ENCODE data around the gene MYH15. TPM values are rescaled to one million over a fixed set of nuclear protein-coding genes. Genes with fewer than 3 reads are reported as not detected.

MYH15 gene
- total RNA-seq, 1 experiment from 2014 or later: 0.09 TPM

DNA sequence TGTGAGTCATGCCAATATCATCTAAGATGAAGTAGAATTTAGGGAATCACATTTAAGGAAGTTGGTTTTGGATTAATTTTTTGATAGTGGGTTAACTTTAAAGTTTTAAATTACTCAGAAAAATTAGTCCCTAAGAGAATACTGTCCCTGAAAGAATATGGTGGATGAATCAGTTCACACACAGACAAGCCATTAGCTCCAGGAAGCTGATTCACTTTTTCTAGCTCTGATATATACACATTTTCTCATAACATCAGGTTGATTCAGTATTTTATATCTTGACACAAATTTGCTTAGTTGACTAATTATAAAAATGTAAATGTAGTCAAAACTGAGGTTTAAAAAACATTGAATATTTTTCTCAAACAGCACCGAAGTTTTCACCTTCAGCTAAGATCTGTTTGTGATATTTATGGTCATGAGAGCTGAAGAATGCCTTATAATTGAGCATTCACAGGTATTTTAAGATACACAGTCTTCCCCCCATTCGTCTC, 55.1 kb downstream of the MYH15 start:
- TF ChIP-seq, protein P1, sequence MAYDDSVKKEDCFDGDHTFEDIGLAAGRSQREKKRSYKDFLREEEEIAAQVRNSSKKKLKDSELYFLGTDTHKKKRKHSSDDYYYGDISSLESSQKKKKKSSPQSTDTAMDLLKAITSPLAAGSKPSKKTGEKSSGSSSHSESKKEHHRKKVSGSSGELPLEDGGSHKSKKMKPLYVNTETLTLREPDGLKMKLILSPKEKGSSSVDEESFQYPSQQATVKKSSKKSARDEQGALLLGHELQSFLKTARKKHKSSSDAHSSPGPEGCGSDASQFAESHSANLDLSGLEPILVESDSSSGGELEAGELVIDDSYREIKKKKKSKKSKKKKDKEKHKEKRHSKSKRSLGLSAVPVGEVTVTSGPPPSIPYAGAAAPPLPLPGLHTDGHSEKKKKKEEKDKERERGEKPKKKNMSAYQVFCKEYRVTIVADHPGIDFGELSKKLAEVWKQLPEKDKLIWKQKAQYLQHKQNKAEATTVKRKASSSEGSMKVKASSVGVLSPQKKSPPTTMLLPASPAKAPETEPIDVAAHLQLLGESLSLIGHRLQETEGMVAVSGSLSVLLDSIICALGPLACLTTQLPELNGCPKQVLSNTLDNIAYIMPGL (CRISPR knock-in tag; IDR thresholded peaks at IDR 0.05): no peak
- TF ChIP-seq ETV6 (CRISPR knock-in tag; IDR thresholded peaks at IDR 0.05) (no peak), ZNF232 (CRISPR knock-in tag; IDR thresholded peaks at IDR 0.05) (no peak), GRHL2 (CRISPR knock-in tag; IDR thresholded peaks at IDR 0.05; ENCODE audit: insufficient replicate concordance, severe bottlenecking) (no peak), ZNF416 (CRISPR knock-in tag; IDR thresholded peaks at IDR 0.05) (no peak), JAZF1 (CRISPR knock-in tag; IDR thresholded peaks at IDR 0.05) (no peak), ESRRA (CRISPR knock-in tag; IDR thresholded peaks at IDR 0.05; ENCODE audit: borderline replicate concordance) (no peak), JUN (CRISPR knock-in tag; IDR thresholded peaks at IDR 0.05) (no peak), RELA (CRISPR knock-in tag; IDR thresholded peaks at IDR 0.05; ENCODE audit: borderline replicate concordance) (no peak), ZNF263 (CRISPR knock-in tag; IDR thresholded peaks at IDR 0.05; ENCODE audit: low read depth) (no peak), NFATC4 (CRISPR knock-in tag; IDR thresholded peaks at IDR 0.05) (no peak), EMX1 (CRISPR knock-in tag; IDR thresholded peaks at IDR 0.05) (no peak), TP53 (CRISPR knock-in tag; IDR thresholded peaks at IDR 0.05) (no peak), TEAD4 (CRISPR knock-in tag; IDR thresholded peaks at IDR 0.05) (no peak)
- TF ChIP-seq, protein P2, sequence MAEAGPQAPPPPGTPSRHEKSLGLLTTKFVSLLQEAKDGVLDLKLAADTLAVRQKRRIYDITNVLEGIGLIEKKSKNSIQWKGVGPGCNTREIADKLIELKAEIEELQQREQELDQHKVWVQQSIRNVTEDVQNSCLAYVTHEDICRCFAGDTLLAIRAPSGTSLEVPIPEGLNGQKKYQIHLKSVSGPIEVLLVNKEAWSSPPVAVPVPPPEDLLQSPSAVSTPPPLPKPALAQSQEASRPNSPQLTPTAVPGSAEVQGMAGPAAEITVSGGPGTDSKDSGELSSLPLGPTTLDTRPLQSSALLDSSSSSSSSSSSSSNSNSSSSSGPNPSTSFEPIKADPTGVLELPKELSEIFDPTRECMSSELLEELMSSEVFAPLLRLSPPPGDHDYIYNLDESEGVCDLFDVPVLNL (CRISPR knock-in tag; IDR thresholded peaks at IDR 0.05; ENCODE audit: borderline replicate concordance, low read depth): no peak
- TF ChIP-seq, protein P3, sequence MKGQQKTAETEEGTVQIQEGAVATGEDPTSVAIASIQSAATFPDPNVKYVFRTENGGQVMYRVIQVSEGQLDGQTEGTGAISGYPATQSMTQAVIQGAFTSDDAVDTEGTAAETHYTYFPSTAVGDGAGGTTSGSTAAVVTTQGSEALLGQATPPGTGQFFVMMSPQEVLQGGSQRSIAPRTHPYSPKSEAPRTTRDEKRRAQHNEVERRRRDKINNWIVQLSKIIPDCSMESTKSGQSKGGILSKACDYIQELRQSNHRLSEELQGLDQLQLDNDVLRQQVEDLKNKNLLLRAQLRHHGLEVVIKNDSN (CRISPR knock-in tag; IDR thresholded peaks at IDR 0.05): no peak
- TF ChIP-seq, protein P4, sequence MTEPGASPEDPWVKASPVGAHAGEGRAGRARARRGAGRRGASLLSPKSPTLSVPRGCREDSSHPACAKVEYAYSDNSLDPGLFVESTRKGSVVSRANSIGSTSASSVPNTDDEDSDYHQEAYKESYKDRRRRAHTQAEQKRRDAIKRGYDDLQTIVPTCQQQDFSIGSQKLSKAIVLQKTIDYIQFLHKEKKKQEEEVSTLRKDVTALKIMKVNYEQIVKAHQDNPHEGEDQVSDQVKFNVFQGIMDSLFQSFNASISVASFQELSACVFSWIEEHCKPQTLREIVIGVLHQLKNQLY (CRISPR knock-in tag; IDR thresholded peaks at IDR 0.05): no peak
- TF ChIP-seq, protein P5, sequence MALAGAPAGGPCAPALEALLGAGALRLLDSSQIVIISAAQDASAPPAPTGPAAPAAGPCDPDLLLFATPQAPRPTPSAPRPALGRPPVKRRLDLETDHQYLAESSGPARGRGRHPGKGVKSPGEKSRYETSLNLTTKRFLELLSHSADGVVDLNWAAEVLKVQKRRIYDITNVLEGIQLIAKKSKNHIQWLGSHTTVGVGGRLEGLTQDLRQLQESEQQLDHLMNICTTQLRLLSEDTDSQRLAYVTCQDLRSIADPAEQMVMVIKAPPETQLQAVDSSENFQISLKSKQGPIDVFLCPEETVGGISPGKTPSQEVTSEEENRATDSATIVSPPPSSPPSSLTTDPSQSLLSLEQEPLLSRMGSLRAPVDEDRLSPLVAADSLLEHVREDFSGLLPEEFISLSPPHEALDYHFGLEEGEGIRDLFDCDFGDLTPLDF (CRISPR knock-in tag; IDR thresholded peaks at IDR 0.05): no peak
- TF ChIP-seq, protein P6, sequence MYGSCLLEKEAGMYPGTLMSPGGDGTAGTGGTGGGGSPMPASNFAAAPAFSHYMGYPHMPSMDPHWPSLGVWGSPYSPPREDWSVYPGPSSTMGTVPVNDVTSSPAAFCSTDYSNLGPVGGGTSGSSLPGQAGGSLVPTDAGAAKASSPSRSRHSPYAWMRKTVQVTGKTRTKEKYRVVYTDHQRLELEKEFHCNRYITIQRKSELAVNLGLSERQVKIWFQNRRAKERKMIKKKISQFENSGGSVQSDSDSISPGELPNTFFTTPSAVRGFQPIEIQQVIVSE (CRISPR knock-in tag; IDR thresholded peaks at IDR 0.05; ENCODE audit: borderline replicate concordance): no peak
- TF ChIP-seq, protein P7, sequence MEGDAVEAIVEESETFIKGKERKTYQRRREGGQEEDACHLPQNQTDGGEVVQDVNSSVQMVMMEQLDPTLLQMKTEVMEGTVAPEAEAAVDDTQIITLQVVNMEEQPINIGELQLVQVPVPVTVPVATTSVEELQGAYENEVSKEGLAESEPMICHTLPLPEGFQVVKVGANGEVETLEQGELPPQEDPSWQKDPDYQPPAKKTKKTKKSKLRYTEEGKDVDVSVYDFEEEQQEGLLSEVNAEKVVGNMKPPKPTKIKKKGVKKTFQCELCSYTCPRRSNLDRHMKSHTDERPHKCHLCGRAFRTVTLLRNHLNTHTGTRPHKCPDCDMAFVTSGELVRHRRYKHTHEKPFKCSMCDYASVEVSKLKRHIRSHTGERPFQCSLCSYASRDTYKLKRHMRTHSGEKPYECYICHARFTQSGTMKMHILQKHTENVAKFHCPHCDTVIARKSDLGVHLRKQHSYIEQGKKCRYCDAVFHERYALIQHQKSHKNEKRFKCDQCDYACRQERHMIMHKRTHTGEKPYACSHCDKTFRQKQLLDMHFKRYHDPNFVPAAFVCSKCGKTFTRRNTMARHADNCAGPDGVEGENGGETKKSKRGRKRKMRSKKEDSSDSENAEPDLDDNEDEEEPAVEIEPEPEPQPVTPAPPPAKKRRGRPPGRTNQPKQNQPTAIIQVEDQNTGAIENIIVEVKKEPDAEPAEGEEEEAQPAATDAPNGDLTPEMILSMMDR (IDR thresholded peaks at IDR 0.05): no peak
- no peak overlapping the region for H3K27ac Mint-ChIP-seq
- H3K27me3 Mint-ChIP-seq (ENCODE audit: low read depth): no peaks in the 10 kb centered on the region
- ChIA-PET POLR2A (no interaction called here), CTCF (no interaction called here)
- DNase-seq (ENCODE audit: low spot score): no peak
- H3K9me3 Mint-ChIP-seq: peaks cover 7% of the 10 kb centered on the region
- H3K36me3 Mint-ChIP-seq: no peaks in the 10 kb centered on the region
- H3K4me1 Mint-ChIP-seq: peaks cover 7% of the 10 kb centered on the region
- H3K4me3 Mint-ChIP-seq: no peak overlapping the region
- ATAC-seq: no peak
